Measurements from ENCODE around the gene SLC38A10. TPM values are rescaled to one million over a fixed set of nuclear protein-coding genes. Genes with fewer than 3 reads are reported as not detected.
"Not testable (repeated sequence)": the region's sequence is repeated elsewhere in the genome, so short reads cannot be mapped to it uniquely, and the experiment has no call there.

SLC38A10 gene
- total RNA-seq, 1 donor from 2014 or later = 105 TPM

DNA sequence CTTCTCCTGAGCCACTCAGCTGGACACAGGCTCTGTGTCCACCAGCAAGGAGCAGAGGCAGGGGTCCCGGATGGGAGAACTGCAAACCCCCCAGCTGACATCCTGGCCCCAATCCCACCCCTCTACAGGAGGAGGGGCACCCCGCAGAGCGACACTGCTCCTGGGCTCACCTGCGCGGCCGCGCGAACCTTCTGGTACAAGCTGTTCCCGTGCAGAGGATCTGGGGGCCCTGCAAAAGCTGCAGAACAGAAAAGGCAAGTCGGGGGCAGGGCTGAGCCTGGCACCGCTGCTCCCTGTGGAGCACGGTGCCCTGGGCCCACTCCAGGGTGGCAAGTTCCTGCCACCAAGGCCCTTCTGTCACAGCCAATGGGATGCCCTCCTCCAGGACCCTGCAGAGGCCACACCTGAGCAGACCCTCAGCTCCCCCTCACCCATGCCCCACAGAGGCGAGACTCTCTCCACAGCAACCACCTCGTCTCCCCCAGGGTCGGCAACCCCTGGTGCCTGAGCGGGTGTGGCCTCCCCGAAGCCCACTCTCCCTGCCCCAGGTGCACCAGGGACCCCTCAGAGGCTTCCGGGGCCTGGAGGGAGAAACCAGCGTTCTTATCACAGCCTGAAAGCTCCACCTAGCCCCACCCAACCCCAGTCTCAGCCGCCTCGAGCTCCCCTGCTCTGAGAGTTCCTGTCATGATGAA is 61.1 kb downstream of the SLC38A10 start:
- H3K9me3 Mint-ChIP-seq = no peaks in the 10 kb centered on the region
- DNase-seq = no peak
- no peak overlapping the region for H3K4me3 Mint-ChIP-seq
- peaks cover 18% of the 10 kb centered on the region for H3K36me3 Mint-ChIP-seq (ENCODE audit: low read depth)
- H3K4me1 Mint-ChIP-seq = peaks cover 12% of the 10 kb centered on the region
- no peak overlapping the region for H3K27ac Mint-ChIP-seq
- H3K27me3 Mint-ChIP-seq = no peaks in the 10 kb centered on the region
- intact Hi-C loops (cut with micrococcal nuclease) = no loop called here

- no peak for DNase-seq
- H3K36me3 Mint-ChIP-seq (ENCODE audit: low read depth) = peaks cover 18% of the 10 kb centered on the region
- no peaks in the 10 kb centered on the region for H3K27me3 Mint-ChIP-seq
- H3K4me1 Mint-ChIP-seq = peaks cover 12% of the 10 kb centered on the region
- no peak overlapping the region for H3K27ac Mint-ChIP-seq
- H3K9me3 Mint-ChIP-seq = no peaks in the 10 kb centered on the region
- intact Hi-C loops (cut with micrococcal nuclease) = no loop called here
- no peak overlapping the region for H3K4me3 Mint-ChIP-seq
These were observed 61.8 kb downstream of the SLC38A10 start for GRCh38 chr17:81233316-81233715.

DNA sequence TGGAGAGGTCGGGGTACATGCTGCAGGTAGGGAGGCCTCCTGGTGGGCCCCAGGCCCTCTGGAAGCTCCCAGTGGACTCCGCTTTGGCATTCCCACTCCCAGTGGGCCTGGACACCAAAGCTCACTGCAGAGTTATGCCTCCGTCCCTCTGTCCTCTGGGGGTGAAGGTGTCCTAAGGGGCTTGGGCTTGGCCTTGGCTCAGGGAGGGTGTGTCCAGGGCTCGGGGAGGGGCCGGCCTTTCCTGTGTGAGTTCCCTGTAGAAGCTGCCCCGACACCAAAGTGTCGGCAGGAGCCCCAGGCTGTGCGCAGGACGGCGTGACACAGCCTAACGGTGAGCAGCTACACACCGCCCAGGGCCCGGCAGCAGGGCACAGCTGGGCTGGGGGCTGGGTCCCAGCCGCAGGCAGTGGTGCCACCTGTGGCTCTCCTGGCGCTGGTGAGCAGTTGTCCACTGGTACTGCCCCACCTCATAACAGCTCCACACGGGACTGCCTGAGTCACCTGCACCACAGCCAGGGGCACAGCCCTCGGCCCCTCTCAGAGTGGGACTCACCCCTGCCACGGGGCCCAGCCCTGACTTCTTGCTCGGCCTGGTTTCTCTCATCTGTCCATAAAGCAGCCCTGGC is 62.4 kb downstream of the SLC38A10 start:
- Mint-ChIP-seq H3K4me1 (peaks cover 11% of the 10 kb centered on the region), H3K9me3 (no peaks in the 10 kb centered on the region), H3K27ac (no peak overlapping the region), H3K36me3 (ENCODE audit: low read depth) (peaks cover 19% of the 10 kb centered on the region), H3K27me3 (no peaks in the 10 kb centered on the region), H3K4me3 (no peak overlapping the region)
- intact Hi-C loops (cut with micrococcal nuclease) = no loop called here
- DNase-seq = no peak

GRCh38 chr17:81231766-81232581 is 63.1 kb downstream of the SLC38A10 start:
- H3K27me3 Mint-ChIP-seq = no peaks in the 10 kb centered on the region
- peaks cover 7% of the 10 kb centered on the region for H3K4me1 Mint-ChIP-seq
- H3K36me3 Mint-ChIP-seq (ENCODE audit: low read depth) = peaks cover 22% of the 10 kb centered on the region
- H3K9me3 Mint-ChIP-seq = no peaks in the 10 kb centered on the region
- intact Hi-C loops (cut with micrococcal nuclease) = no loop called here
- no peak for DNase-seq
- no peak overlapping the region for H3K4me3 Mint-ChIP-seq
- no peak overlapping the region for H3K27ac Mint-ChIP-seq

GRCh38 chr17:81231121-81231645 is 63.9 kb downstream of the SLC38A10 start:
- Mint-ChIP-seq H3K9me3 (no peaks in the 10 kb centered on the region), H3K27ac (no peak overlapping the region), H3K4me1 (peaks cover 7% of the 10 kb centered on the region), H3K27me3 (no peaks in the 10 kb centered on the region), H3K4me3 (no peak overlapping the region), H3K36me3 (ENCODE audit: low read depth) (peaks cover 24% of the 10 kb centered on the region)
- intact Hi-C loops (cut with micrococcal nuclease) = no loop called here
- DNase-seq = no peak

- intact Hi-C loops (cut with micrococcal nuclease) = no loop called here
- peaks cover 22% of the 10 kb centered on the region for H3K36me3 Mint-ChIP-seq (ENCODE audit: low read depth)
- no peaks in the 10 kb centered on the region for H3K9me3 Mint-ChIP-seq
- H3K27me3 Mint-ChIP-seq = no peaks in the 10 kb centered on the region
- DNase-seq = no peak
- H3K27ac Mint-ChIP-seq = no peak overlapping the region
- H3K4me3 Mint-ChIP-seq = no peak overlapping the region
- peaks cover 7% of the 10 kb centered on the region for H3K4me1 Mint-ChIP-seq
These were observed 64.9 kb downstream of the SLC38A10 start for GRCh38 chr17:81230043-81230820.

DNA sequence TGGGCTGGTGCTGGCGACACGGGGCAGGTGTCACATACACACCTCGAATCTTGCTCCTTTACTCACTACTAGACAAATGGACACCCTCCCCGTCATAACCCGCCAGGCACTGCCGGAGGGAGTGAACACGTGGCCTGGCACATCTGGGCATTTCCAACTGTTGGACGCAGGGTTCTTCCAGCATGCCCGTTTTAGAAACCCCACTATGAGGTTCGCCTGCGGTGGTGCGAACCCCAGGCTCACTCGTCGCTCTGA is 65.5 kb downstream of the SLC38A10 start:
- Mint-ChIP-seq H3K4me1 (peaks cover 5% of the 10 kb centered on the region), H3K27me3 (no peaks in the 10 kb centered on the region), H3K9me3 (no peaks in the 10 kb centered on the region), H3K4me3 (no peak overlapping the region), H3K36me3 (ENCODE audit: low read depth) (peaks cover 18% of the 10 kb centered on the region), H3K27ac (no peak overlapping the region)
- intact Hi-C loops (cut with micrococcal nuclease) = no loop called here
- DNase-seq = no peak

DNA sequence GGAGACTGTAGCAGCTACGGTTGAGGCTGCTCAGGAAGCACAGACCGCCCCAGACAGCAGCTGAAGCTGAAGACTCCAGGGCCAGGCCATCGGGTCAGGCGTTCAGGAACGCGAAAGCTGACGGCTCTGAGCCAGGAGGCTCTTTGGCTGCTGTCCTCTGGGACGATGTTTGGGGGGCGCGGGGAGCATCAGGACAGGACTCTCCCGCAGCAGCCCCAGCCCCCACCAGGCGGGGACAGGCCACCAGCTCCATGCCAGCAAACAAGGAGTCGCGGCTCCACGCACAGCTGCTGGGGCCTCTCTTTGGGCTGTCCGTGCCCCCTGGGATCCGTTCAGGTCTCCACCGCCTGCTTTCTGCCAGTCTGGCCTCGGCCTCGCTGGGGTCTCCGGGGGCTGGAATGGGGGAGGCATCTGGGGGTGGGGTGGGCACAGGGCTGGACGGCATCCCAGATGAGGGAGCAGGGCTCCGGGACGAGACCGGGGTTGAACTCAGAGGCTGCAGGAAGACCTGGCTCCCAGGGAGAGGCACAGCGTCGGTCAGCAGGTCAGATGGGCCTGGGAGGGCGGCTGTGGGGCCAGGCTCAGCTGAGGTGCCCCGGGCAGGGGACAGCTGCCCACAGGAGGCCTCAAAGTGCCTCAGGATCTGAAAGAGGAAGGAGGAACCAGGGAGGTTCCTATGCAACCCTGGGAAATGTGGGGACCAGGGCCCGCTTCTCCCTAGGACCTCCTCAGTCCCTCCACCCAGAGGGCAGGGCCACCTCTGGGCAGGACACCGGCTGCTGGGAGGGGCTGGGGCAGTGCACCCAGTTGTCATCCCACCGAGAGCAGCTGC is 66.1 kb downstream of the SLC38A10 start:
- H3K4me1 Mint-ChIP-seq = peaks cover 5% of the 10 kb centered on the region
- no peak for DNase-seq
- intact Hi-C loops (cut with micrococcal nuclease) = no loop called here
- H3K27ac Mint-ChIP-seq = no peak overlapping the region
- peaks cover 18% of the 10 kb centered on the region for H3K36me3 Mint-ChIP-seq (ENCODE audit: low read depth)
- H3K27me3 Mint-ChIP-seq = no peaks in the 10 kb centered on the region
- no peak overlapping the region for H3K4me3 Mint-ChIP-seq
- no peaks in the 10 kb centered on the region for H3K9me3 Mint-ChIP-seq

DNA sequence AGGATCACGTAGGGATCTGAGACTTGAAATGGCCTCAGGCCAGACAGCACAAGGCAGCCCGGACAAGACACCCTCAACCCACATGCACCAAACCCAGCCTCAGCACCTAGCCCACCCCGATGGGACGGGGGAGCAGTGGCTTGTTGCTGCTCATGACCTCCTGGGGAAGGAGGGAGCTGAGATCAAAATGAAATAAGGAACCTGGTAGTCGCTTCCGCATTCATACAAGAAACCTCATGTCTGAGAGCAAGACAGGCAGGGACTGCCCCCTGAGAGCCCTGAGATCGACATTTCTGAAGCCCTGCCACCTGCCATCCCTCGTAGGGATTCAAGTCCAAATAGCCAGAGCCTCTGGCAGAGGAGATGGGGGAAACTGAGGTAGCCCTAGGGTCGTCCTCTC is 66.7 kb downstream of the SLC38A10 start:
- intact Hi-C loops (cut with micrococcal nuclease) = no loop called here
- H3K4me3 Mint-ChIP-seq = no peak overlapping the region
- H3K27me3 Mint-ChIP-seq = peaks cover 2% of the 10 kb centered on the region
- peaks cover 10% of the 10 kb centered on the region for H3K4me1 Mint-ChIP-seq
- no peak for DNase-seq
- H3K36me3 Mint-ChIP-seq (ENCODE audit: low read depth) = peaks cover 18% of the 10 kb centered on the region
- H3K27ac Mint-ChIP-seq = no peak overlapping the region
- H3K9me3 Mint-ChIP-seq = no peaks in the 10 kb centered on the region

DNA sequence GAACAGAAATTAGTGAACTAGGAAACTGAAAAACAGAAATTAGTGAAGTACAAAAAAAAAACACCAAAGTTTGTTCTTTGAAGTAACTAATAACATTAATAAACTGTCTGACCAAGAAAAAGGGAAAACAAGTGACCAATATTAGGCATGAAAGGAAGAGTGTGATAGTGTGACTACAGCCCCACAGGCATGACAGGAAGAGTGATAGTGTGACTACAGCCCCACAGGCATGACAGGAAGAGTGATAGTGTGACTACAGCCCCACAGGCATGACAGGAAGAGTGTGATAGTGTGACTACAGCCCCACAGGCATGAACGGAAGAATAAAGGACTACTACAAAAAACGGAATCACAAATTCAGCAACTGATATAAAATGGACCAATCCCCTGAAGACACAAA is 67.5 kb downstream of the SLC38A10 start:
- H3K27ac Mint-ChIP-seq; DNase-seq; intact Hi-C loops (cut with micrococcal nuclease); H3K9me3 Mint-ChIP-seq; H3K4me3 Mint-ChIP-seq; H3K27me3 Mint-ChIP-seq: not testable (repeated sequence)
- peaks cover 18% of the 10 kb centered on the region for H3K36me3 Mint-ChIP-seq (ENCODE audit: low read depth)
- peaks cover 11% of the 10 kb centered on the region for H3K4me1 Mint-ChIP-seq

GRCh38 chr17:81223762-81224130 is 71.4 kb downstream of the SLC38A10 start:
- Mint-ChIP-seq H3K4me1 (peaks cover 16% of the 10 kb centered on the region), H3K36me3 (ENCODE audit: low read depth) (peaks cover 6% of the 10 kb centered on the region), H3K27me3 (peaks cover 2% of the 10 kb centered on the region), H3K4me3 (peak overlapping the region; percentile 85), H3K9me3 (no peaks in the 10 kb centered on the region), H3K27ac (peak overlapping the region; percentile 92)
- intact Hi-C loops (cut with micrococcal nuclease) = loop anchor here (1.0 kb wide), 3 partner anchors 16 to 104 kb away; partner anchors contain the start of genes NDUFAF8, SLC38A10 and TEPSIN
- DNase-seq = no peak

- intact Hi-C loops (cut with micrococcal nuclease) = loop anchor here (1.0 kb wide), 3 partner anchors 16 to 104 kb away; partner anchors contain the start of genes NDUFAF8, SLC38A10 and TEPSIN
- H3K9me3 Mint-ChIP-seq = no peaks in the 10 kb centered on the region
- peak within 1 kb of the TSS; percentile 92 for H3K27ac Mint-ChIP-seq
- peak; percentile 100 for DNase-seq
- H3K36me3 Mint-ChIP-seq (ENCODE audit: low read depth) = peaks cover 6% of the 10 kb centered on the region
- H3K27me3 Mint-ChIP-seq = peaks cover 2% of the 10 kb centered on the region
- H3K4me3 Mint-ChIP-seq = peak within 1 kb of the TSS; percentile 85
- peaks cover 16% of the 10 kb centered on the region for H3K4me1 Mint-ChIP-seq
These were observed 72.0 kb downstream of the SLC38A10 start, which contains the start of gene CEP131 for GRCh38 chr17:81222906-81223761. Gene CEP131, minus strand, starts transcription at chr17:81222965. Its CDS starts 2,909 bp downstream, at chr17:81220056.

Measured in activated CD4-positive, alpha-beta T cell treated with anti-CD3 and anti-CD28 coated beads, Interleukin-2, amount 10 ng/mL, durations not matched to agents 24 days and 14 days (primary cell).